Measurements from ENCODE around the gene CADM1. TPM values are rescaled to one million over a fixed set of nuclear protein-coding genes. Genes with fewer than 3 reads are reported as not detected.

Gene CADM1
- total RNA-seq, 1 donor = 86.5 TPM

- TF ChIP-seq, protein P1, sequence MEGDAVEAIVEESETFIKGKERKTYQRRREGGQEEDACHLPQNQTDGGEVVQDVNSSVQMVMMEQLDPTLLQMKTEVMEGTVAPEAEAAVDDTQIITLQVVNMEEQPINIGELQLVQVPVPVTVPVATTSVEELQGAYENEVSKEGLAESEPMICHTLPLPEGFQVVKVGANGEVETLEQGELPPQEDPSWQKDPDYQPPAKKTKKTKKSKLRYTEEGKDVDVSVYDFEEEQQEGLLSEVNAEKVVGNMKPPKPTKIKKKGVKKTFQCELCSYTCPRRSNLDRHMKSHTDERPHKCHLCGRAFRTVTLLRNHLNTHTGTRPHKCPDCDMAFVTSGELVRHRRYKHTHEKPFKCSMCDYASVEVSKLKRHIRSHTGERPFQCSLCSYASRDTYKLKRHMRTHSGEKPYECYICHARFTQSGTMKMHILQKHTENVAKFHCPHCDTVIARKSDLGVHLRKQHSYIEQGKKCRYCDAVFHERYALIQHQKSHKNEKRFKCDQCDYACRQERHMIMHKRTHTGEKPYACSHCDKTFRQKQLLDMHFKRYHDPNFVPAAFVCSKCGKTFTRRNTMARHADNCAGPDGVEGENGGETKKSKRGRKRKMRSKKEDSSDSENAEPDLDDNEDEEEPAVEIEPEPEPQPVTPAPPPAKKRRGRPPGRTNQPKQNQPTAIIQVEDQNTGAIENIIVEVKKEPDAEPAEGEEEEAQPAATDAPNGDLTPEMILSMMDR (IDR thresholded peaks at IDR 0.05; ENCODE audit: extremely low read depth, low read depth, low read length) = no peak
- no peak overlapping the region for H3K4me2 ChIP-seq (ENCODE audit: insufficient read depth, low read length)
- H4K20me1 ChIP-seq (ENCODE audit: insufficient read depth, low read length) = no peaks in the 10 kb centered on the region
- H3K27ac ChIP-seq (ENCODE audit: low read depth, low read length) = no peak overlapping the region
- H3K36me3 ChIP-seq (ENCODE audit: insufficient read depth, low read length) = no peaks in the 10 kb centered on the region
- H3K4me1 ChIP-seq (ENCODE audit: insufficient read depth, low read length) = no peaks in the 10 kb centered on the region
- DNase-seq (ENCODE audit: insufficient read length, low spot score, missing footprints) = no peak
- peaks cover 3% of the 10 kb centered on the region for H3K9me3 ChIP-seq (ENCODE audit: low read depth, low read length)
- no peaks in the 10 kb centered on the region for H3K79me2 ChIP-seq (ENCODE audit: insufficient read depth, low read length)
- no peaks in the 10 kb centered on the region for H3K27me3 ChIP-seq (ENCODE audit: insufficient read depth, low read length)
- no peak overlapping the region for H2AFZ ChIP-seq (ENCODE audit: low read length)
- H3K4me3 ChIP-seq (ENCODE audit: insufficient read depth, low read length) = no peak overlapping the region
These were observed 59.7 kb downstream of the CADM1 start for GRCh38 chr11:115444542-115444941.

DNA sequence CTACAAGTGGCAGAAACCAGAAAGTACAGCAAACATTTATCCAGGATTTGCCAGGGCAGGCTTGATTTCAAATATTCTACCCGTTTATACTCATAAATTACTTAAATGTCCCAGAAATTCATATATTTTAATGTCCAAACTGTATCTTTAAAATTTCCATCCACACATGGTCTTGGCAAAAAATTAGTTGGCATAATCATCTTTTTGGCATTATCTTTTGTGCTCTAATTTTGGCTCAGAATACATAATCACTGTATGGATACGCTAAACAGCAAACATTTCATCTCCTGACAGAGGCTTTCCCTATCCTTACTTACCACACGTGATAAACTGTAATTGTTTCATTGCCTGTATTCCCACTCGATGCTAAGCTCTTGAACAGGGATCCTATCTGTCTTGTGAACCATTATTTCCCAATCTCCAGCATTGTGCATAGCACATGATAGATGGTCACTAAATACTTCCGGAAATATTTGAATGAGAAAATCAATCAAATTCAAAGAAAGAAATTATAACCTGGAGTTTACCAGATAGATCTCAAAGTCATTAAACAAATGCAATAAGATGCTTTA lies 64.2 kb downstream of the CADM1 start:
- Histone ChIP-seq H3K4me2 (ENCODE audit: insufficient read depth, low read length) (no peak overlapping the region), H3K27me3 (ENCODE audit: insufficient read depth, low read length) (no peaks in the 10 kb centered on the region), H3K79me2 (ENCODE audit: insufficient read depth, low read length) (no peaks in the 10 kb centered on the region), H3K4me3 (ENCODE audit: insufficient read depth, low read length) (no peak overlapping the region), H3K4me1 (ENCODE audit: insufficient read depth, low read length) (no peaks in the 10 kb centered on the region), H3K27ac (ENCODE audit: low read depth, low read length) (no peak overlapping the region), H3K9me3 (ENCODE audit: low read depth, low read length) (no peaks in the 10 kb centered on the region), H3K36me3 (ENCODE audit: insufficient read depth, low read length) (no peaks in the 10 kb centered on the region), H2AFZ (ENCODE audit: low read length) (no peak overlapping the region), H4K20me1 (ENCODE audit: insufficient read depth, low read length) (no peaks in the 10 kb centered on the region)
- no peak for DNase-seq (ENCODE audit: insufficient read length, low spot score, missing footprints)
- TF ChIP-seq, protein P1 (IDR thresholded peaks at IDR 0.05; ENCODE audit: extremely low read depth, low read depth, low read length) = no peak

DNA sequence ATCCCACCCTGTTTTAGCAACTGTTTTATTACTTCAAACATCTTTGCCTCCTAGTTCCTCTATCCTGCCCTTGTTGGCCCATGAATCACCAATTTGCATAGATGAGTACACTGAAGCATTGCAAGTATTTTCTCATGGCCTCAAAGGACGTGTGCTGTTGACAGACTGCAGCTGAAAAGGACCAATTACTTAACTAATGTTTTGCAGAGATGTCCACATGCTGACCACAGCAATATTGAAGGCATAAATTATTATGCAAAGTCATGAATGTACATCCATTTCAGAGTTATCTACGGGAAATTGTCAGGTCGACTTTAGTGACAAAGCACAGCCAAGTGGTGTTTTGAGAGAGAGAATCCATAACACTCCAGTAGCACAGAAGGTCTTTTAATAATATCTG lies 64.8 kb downstream of the CADM1 start:
- H3K4me3 ChIP-seq (ENCODE audit: insufficient read depth, low read length) = no peak overlapping the region
- no peaks in the 10 kb centered on the region for H4K20me1 ChIP-seq (ENCODE audit: insufficient read depth, low read length)
- no peak overlapping the region for H2AFZ ChIP-seq (ENCODE audit: low read length)
- no peaks in the 10 kb centered on the region for H3K4me1 ChIP-seq (ENCODE audit: insufficient read depth, low read length)
- no peak overlapping the region for H3K27ac ChIP-seq (ENCODE audit: low read depth, low read length)
- H3K36me3 ChIP-seq (ENCODE audit: insufficient read depth, low read length) = no peaks in the 10 kb centered on the region
- no peaks in the 10 kb centered on the region for H3K27me3 ChIP-seq (ENCODE audit: insufficient read depth, low read length)
- no peaks in the 10 kb centered on the region for H3K79me2 ChIP-seq (ENCODE audit: insufficient read depth, low read length)
- DNase-seq (ENCODE audit: insufficient read length, low spot score, missing footprints) = no peak
- H3K4me2 ChIP-seq (ENCODE audit: insufficient read depth, low read length) = no peak overlapping the region
- no peaks in the 10 kb centered on the region for H3K9me3 ChIP-seq (ENCODE audit: low read depth, low read length)
- TF ChIP-seq, protein P1 (IDR thresholded peaks at IDR 0.05; ENCODE audit: extremely low read depth, low read depth, low read length) = no peak

DNA sequence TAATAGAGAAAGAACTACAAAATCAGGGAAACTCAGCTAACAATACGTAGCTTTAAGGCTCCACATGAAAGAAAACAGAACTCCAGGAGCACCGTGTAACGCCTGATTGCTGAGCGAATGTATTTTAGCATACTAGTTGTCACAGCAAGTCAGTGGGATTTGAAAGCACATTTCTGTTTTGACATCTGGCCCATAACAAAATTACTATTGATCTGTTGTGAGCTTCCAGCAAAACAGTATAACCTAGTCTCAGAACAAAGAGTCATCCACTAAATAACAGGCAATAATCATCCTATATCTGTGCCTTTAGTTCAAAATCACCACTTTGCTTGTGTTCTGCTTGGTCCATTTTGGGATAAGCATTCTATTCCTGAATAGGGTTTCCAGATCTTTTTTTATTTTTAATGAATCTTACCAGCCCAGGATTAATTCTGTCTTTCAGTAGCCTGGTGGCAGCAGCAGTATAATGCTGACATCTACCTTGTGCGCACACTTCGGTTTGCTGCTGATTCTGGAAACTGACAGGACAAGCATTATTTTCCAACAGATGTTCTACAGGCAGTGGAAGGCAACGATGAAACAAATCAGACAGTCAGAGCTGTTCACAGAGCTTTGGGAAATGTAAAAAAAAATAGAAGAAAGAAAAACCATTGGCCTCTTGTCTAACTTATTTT lies 66.2 kb downstream of the CADM1 start:
- H3K4me1 ChIP-seq (ENCODE audit: insufficient read depth, low read length) = no peaks in the 10 kb centered on the region
- H3K9me3 ChIP-seq (ENCODE audit: low read depth, low read length) = no peaks in the 10 kb centered on the region
- TF ChIP-seq, protein P1 (IDR thresholded peaks at IDR 0.05; ENCODE audit: extremely low read depth, low read depth, low read length) = no peak
- no peaks in the 10 kb centered on the region for H3K27me3 ChIP-seq (ENCODE audit: insufficient read depth, low read length)
- H2AFZ ChIP-seq (ENCODE audit: low read length) = no peak overlapping the region
- no peak for DNase-seq (ENCODE audit: insufficient read length, low spot score, missing footprints)
- no peaks in the 10 kb centered on the region for H4K20me1 ChIP-seq (ENCODE audit: insufficient read depth, low read length)
- H3K4me3 ChIP-seq (ENCODE audit: insufficient read depth, low read length) = no peak overlapping the region
- no peak overlapping the region for H3K4me2 ChIP-seq (ENCODE audit: insufficient read depth, low read length)
- no peaks in the 10 kb centered on the region for H3K36me3 ChIP-seq (ENCODE audit: insufficient read depth, low read length)
- H3K79me2 ChIP-seq (ENCODE audit: insufficient read depth, low read length) = no peaks in the 10 kb centered on the region
- no peak overlapping the region for H3K27ac ChIP-seq (ENCODE audit: low read depth, low read length)

Data from osteoblast (primary cell).